Keratinocyte (primary cell): ENCODE measurements around the gene CDHR4. TPM values are rescaled to one million over a fixed set of nuclear protein-coding genes. Genes with fewer than 3 reads are reported as not detected.
A peak's percentile ranks its signal among the peaks of the same experiment; 100 is the strongest.

ENCODE experiments used
- DNase-seq: peaks from one replicate; pipeline ENCODE4 v3.0.0-alpha.2; 2011; ENCODE audit warnings: low read depth, missing footprints, low spot score
- FAIRE-seq: peaks from 2 replicates; lab custom pipeline; 2011; peaks lifted over from hg19 to GRCh38; lab: Jason Lieb, UNC
- H2AFZ ChIP-seq: 2 replicates; pipeline ENCODE4 v1.6.0; 2012; ENCODE audit warnings: low read length, control low read depth, inconsistent platforms; ENCODE audit not compliant: control insufficient read depth
- H3K27ac ChIP-seq: 2 replicates; pipeline ENCODE4 v1.5.1; 2011; ENCODE audit warnings: low read length; ENCODE audit not compliant: control insufficient read depth, insufficient read depth
- H3K27me3 ChIP-seq: 3 replicates; pipeline ENCODE4 v1.6.0; 2011; ENCODE audit warnings: low read length; ENCODE audit not compliant: control insufficient read depth, insufficient read depth; ENCODE audit errors: extremely low read depth
- H3K36me3 ChIP-seq, 2 experiments: 2 replicates in 1 of 2; 3 replicates in 1 of 2; pipeline ENCODE4 v1.5.1; 2011; ENCODE audit warnings: low read length in 2 of 2, mild to moderate bottlenecking in 1 of 2; ENCODE audit not compliant: control insufficient read depth in 2 of 2, insufficient read depth in 2 of 2; ENCODE audit errors: extremely low read depth in 1 of 2
- H3K4me1 ChIP-seq: 3 replicates; pipeline ENCODE4 v1.5.1; 2011; ENCODE audit warnings: low read length; ENCODE audit not compliant: control insufficient read depth, insufficient read depth; ENCODE audit errors: extremely low read depth
- H3K4me2 ChIP-seq: 3 replicates; pipeline ENCODE4 v1.6.0; 2011; ENCODE audit warnings: low read depth, low read length; ENCODE audit not compliant: control insufficient read depth, insufficient read depth; ENCODE audit errors: extremely low read depth
- H3K4me3 ChIP-seq, 3 experiments: fragments of 200-600 bp in 1 of 3; sonication (generic) in 1 of 3; 2 replicates in 2 of 3; 3 replicates in 1 of 3; pipeline ENCODE4 v1.5.1; 2011 to 2016; ENCODE audit warnings: low read length in 3 of 3, mild to moderate bottlenecking in 3 of 3, control low read depth in 2 of 3, inconsistent platforms in 1 of 3, low read depth in 1 of 3, mixed read lengths in 1 of 3, mixed run types in 1 of 3, moderate library complexity in 1 of 3; ENCODE audit not compliant: control insufficient read depth in 2 of 3, insufficient read depth in 2 of 3; ENCODE audit errors: extremely low read depth in 1 of 3
- H3K79me2 ChIP-seq: 2 replicates; pipeline ENCODE4 v1.6.0; 2012; ENCODE audit warnings: low read length; ENCODE audit not compliant: control insufficient read depth, insufficient read depth
- H3K9ac ChIP-seq: 3 replicates; pipeline ENCODE4 v1.6.0; 2011; ENCODE audit warnings: low read length; ENCODE audit not compliant: control insufficient read depth, insufficient read depth; ENCODE audit errors: extremely low read depth
- H3K9me1 ChIP-seq: 3 replicates; pipeline ENCODE4 v1.6.0; 2011; ENCODE audit warnings: low read length; ENCODE audit not compliant: control insufficient read depth, insufficient read depth; ENCODE audit errors: extremely low read depth
- H3K9me3 ChIP-seq: 2 replicates; pipeline ENCODE4 v1.5.1; 2012; ENCODE audit warnings: low read depth, low read length; ENCODE audit not compliant: control insufficient read depth
- H4K20me1 ChIP-seq: 3 replicates; pipeline ENCODE4 v1.6.0; 2011; ENCODE audit warnings: low read length; ENCODE audit not compliant: control insufficient read depth, insufficient read depth; ENCODE audit errors: extremely low read depth
- EZH2 ChIP-seq: IDR thresholded peaks from one replicate; pipeline ENCODE4 v1.6.1; 2012; ENCODE audit warnings: inconsistent platforms, mild to moderate bottlenecking, low read length, moderate library complexity
- dilution Hi-C: fragments of 300-500 bp; cut with MboI; formaldehyde crosslinking; loops from one replicate; pipeline ENCODE4 v1.7.0; 2020; ENCODE audit warnings: low sequenced_read_pairs; ENCODE audit not compliant: extremely low pct_ligation_motif_present
- polyA plus RNA-seq, 5 experiments: library from polyadenylated mRNA; depleted of rRNA in 3 of 5; stranded (reverse) in 3 of 5; stranded (forward) in 1 of 5; unstranded in 1 of 5; fragments of >200 nt; gene quantifications; 1 replicate in 1 of 5; 2 replicates in 3 of 5; 3 replicates in 1 of 5; pipeline versions ENCODE4 v1.2.1 to v1.2.3, GENCODE V29; 2011 to 2012; ENCODE audit warnings: missing spikeins in 2 of 5, low read depth in 1 of 5, low replicate concordance in 1 of 5
- TF ChIP-seq, protein P1 (sequence below), 3 experiments: IDR thresholded peaks in 1 of 3; conservative IDR thresholded peaks in 1 of 3; optimal IDR thresholded peaks in 1 of 3; 2 replicates in 2 of 3; 3 replicates in 1 of 3; pipeline versions ENCODE3 to v1.5.1; 2011; ENCODE audit warnings: low read length in 3 of 3, mild to moderate bottlenecking in 3 of 3, moderate library complexity in 2 of 3, control low read depth in 1 of 3, inconsistent platforms in 1 of 3; ENCODE audit not compliant: insufficient read depth in 2 of 3; ENCODE audit errors: extremely low read depth in 1 of 3

CDHR4 gene
- polyA plus RNA-seq, 1 donor (not counting 4 experiments of a cell fraction or from before 2014, with no cell fraction given), result not detected

DNA sequence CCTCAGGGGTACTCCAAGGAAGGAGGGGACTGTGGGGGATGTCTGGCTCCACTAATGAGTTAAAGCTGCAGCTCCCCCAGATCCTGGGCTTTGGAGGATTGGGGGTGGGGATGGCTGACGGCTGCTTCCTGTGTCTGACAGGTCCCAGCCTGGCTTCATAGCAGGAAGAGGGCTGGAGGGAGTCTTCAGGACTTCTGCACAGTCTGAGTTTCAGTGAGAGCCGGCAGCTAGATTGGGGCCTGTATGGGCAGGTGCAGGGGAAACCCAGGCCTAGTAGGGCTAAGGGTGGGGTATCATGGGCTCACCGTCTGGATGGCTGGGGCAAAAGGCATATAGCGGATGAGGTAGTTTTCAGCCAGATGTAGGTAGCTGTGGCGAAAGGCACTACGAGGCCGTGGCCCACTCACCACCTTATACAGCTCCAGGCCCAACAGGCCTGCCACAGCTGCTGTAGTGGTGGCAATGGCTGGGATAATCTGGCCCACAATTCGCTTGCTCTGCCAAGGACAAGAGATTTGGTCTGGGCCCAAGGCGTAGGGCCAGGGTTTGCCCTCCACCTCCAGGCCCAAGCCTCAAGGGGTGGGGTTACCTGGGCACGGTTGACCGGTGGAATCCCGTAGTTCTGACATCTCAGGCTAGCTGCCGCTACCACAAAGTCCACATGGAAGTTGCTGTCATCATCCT lies 7.9 kb upstream of the CDHR4 start:
- Histone ChIP-seq H3K9me1 (peaks cover 6% of the 10 kb centered on the region), H3K36me3 (peaks cover 0 to 14% of the 10 kb centered on the region in 2 experiments), H3K4me1 (peaks cover 40% of the 10 kb centered on the region), H3K79me2 (peaks cover 12% of the 10 kb centered on the region), H3K4me2 (peak overlapping the region; percentile 55), H3K27ac (peak overlapping the region; percentile 28), H3K4me3 (no peak overlapping the region), H3K27me3 (no peaks in the 10 kb centered on the region), H3K9me3 (no peaks in the 10 kb centered on the region), H4K20me1 (peaks cover 7% of the 10 kb centered on the region), H3K9ac (peak overlapping the region; percentile 6), H2AFZ (no peak overlapping the region)
- dilution Hi-C loops, result no loop called here
- TF ChIP-seq, protein P1, sequence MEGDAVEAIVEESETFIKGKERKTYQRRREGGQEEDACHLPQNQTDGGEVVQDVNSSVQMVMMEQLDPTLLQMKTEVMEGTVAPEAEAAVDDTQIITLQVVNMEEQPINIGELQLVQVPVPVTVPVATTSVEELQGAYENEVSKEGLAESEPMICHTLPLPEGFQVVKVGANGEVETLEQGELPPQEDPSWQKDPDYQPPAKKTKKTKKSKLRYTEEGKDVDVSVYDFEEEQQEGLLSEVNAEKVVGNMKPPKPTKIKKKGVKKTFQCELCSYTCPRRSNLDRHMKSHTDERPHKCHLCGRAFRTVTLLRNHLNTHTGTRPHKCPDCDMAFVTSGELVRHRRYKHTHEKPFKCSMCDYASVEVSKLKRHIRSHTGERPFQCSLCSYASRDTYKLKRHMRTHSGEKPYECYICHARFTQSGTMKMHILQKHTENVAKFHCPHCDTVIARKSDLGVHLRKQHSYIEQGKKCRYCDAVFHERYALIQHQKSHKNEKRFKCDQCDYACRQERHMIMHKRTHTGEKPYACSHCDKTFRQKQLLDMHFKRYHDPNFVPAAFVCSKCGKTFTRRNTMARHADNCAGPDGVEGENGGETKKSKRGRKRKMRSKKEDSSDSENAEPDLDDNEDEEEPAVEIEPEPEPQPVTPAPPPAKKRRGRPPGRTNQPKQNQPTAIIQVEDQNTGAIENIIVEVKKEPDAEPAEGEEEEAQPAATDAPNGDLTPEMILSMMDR (optimal IDR thresholded peaks at IDR 0.05 in 1 of 3, IDR thresholded peaks at IDR 0.05 in 1 of 3, conservative IDR thresholded peaks at IDR 0.05 in 1 of 3; ENCODE audit: extremely low read depth in 1 of 3, insufficient read depth in 2 of 3, low read length in 3 of 3), result no peak
- no peak for TF ChIP-seq EZH2
- DNase-seq, result no peak
- FAIRE-seq, result peak; percentile 49

- no peak overlapping the region for H3K27ac ChIP-seq
- peaks cover 0 to 14% of the 10 kb centered on the region in 2 experiments for H3K36me3 ChIP-seq
- H3K4me2 ChIP-seq, result no peak overlapping the region
- no peaks in the 10 kb centered on the region for H3K27me3 ChIP-seq
- H3K9ac ChIP-seq, result no peak overlapping the region
- H4K20me1 ChIP-seq, result peaks cover 7% of the 10 kb centered on the region
- H3K4me1 ChIP-seq, result peaks cover 40% of the 10 kb centered on the region
- H3K9me1 ChIP-seq, result peaks cover 6% of the 10 kb centered on the region
- H3K79me2 ChIP-seq, result peaks cover 12% of the 10 kb centered on the region
- no peak overlapping the region for H2AFZ ChIP-seq
- dilution Hi-C loops, result no loop called here
- H3K9me3 ChIP-seq, result no peaks in the 10 kb centered on the region
- no peak for DNase-seq
- TF ChIP-seq, protein P1 (optimal IDR thresholded peaks at IDR 0.05 in 1 of 3, IDR thresholded peaks at IDR 0.05 in 1 of 3, conservative IDR thresholded peaks at IDR 0.05 in 1 of 3; ENCODE audit: extremely low read depth in 1 of 3, insufficient read depth in 2 of 3, low read length in 3 of 3), result no peak
- TF ChIP-seq EZH2, result no peak
- H3K4me3 ChIP-seq, result no peak overlapping the region
- no peak for FAIRE-seq
Measured at GRCh38 chr3:49806850-49807249, 7.2 kb upstream of the CDHR4 start.
